Fibroblast of lung (primary cell): ENCODE measurements around the gene MAGED2.

Source experiments
- EZH2 ChIP-seq: IDR thresholded peaks from 2 replicates; pipeline ENCODE4 v1.5.1; 2012; ENCODE audit warnings: low read length, control low read depth, mild to moderate bottlenecking; ENCODE audit errors: missing control alignments
- TF ChIP-seq, protein P1 (sequence below), 2 donors: IDR thresholded peaks in 1 of 2; conservative IDR thresholded peaks in 1 of 2; 1 replicate in 1 of 2; 2 replicates in 1 of 2; pipeline ENCODE4 v1.5.1; 2011 to 2012; ENCODE audit warnings: low read length in 2 of 2, control low read depth in 1 of 2, inconsistent platforms in 1 of 2, low read depth in 1 of 2, mild to moderate bottlenecking in 1 of 2

DNA sequence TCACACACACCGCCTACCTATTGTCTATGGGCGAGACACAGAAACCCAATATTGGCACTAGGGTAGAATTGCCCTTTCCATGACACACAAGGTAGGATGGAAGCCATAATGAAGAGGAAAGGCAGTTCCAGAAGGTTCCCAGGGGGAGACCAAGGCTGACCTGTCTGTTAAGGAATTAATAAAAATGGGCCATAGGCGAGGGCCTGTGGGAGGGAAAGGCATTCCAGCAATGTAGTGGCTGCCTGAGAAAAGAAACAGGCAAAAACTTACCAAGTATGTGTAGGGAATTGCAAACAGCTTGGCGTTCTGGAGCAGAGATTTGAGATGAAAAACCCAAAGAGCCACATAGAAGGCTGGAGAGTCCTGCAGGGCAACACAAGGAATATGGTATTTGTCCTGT is 19.1 kb downstream of the MAGED2 start:
- TF ChIP-seq, protein P1, sequence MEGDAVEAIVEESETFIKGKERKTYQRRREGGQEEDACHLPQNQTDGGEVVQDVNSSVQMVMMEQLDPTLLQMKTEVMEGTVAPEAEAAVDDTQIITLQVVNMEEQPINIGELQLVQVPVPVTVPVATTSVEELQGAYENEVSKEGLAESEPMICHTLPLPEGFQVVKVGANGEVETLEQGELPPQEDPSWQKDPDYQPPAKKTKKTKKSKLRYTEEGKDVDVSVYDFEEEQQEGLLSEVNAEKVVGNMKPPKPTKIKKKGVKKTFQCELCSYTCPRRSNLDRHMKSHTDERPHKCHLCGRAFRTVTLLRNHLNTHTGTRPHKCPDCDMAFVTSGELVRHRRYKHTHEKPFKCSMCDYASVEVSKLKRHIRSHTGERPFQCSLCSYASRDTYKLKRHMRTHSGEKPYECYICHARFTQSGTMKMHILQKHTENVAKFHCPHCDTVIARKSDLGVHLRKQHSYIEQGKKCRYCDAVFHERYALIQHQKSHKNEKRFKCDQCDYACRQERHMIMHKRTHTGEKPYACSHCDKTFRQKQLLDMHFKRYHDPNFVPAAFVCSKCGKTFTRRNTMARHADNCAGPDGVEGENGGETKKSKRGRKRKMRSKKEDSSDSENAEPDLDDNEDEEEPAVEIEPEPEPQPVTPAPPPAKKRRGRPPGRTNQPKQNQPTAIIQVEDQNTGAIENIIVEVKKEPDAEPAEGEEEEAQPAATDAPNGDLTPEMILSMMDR (conservative IDR thresholded peaks at IDR 0.05 in 1 of 2, IDR thresholded peaks at IDR 0.05 in 1 of 2; ENCODE audit: low read depth in 1 of 2, low read length in 2 of 2), result no peak
- no peak for TF ChIP-seq EZH2
